Activated naive CD4-positive, alpha-beta T cell treated with anti-CD3 and anti-CD28 coated beads, Interleukin-2, amount 50 U/mL, for 16 hours (primary cell): ENCODE measurements around the gene CPLX1.
"Not testable (repeated sequence)": the region's sequence is repeated elsewhere in the genome, so short reads cannot be mapped to it uniquely, and the experiment has no call there.

Source experiments
- DNase-seq: peaks from one replicate; pipeline ENCODE4 v3.0.0-alpha.2; 2020

Gene CPLX1

GRCh38 chr4:751676-752075, 74.3 kb downstream of the CPLX1 start:
- no peak for DNase-seq

GRCh38 chr4:749698-750666, 75.9 kb downstream of the CPLX1 start:
- DNase-seq: no peak

DNA sequence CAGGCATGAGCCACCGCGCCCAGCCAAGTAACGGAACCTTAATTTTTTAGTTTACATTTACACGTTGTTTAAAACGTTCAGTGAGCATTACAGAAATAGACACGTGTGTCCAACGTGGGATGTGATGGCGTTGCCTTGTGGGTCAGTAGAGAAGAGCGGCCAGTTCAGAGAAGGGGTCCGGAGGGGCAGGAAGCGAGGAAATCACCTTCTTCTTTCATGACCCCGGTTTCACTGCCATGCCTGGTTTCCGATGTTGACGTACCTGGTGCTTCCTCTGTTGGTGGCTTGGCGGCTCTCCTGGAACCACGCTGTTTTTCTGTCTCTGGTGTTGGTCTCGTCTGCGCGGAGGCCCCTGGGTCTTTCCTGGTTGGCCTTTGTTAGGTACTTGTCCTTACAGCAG, 77.5 kb downstream of the CPLX1 start:
- no peak for DNase-seq

DNA sequence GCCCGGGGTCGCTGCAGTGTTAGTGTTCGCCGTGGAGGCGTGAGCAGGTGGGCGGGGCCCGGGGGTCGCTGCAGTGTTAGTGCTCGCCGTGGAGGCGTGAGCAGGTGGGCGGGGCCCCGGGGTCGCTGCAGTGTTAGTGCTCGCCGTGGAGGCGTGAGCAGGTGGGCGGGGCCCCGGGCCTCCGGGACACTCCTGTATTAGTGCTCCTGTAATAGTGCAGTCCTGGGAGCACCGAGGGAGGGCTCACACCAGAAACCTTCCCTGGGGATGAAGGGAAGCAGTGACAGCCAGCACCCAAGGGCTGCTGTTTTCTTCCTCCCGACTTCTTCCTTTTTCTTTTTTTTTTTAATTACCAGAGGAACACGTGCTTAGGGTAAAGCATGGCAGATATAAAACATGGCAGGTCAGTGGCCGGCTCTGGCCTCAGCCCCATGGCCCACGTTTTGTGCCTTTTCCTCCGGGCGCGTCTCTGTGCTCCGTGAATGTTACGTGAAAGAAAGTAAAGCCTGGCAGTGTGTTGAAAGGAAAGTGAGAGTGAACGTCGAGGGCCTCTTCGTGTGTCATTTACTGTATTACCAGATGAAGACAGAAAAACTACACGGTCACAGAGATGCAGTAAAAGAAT, 78.3 kb downstream of the CPLX1 start:
- DNase-seq: no peak

DNA sequence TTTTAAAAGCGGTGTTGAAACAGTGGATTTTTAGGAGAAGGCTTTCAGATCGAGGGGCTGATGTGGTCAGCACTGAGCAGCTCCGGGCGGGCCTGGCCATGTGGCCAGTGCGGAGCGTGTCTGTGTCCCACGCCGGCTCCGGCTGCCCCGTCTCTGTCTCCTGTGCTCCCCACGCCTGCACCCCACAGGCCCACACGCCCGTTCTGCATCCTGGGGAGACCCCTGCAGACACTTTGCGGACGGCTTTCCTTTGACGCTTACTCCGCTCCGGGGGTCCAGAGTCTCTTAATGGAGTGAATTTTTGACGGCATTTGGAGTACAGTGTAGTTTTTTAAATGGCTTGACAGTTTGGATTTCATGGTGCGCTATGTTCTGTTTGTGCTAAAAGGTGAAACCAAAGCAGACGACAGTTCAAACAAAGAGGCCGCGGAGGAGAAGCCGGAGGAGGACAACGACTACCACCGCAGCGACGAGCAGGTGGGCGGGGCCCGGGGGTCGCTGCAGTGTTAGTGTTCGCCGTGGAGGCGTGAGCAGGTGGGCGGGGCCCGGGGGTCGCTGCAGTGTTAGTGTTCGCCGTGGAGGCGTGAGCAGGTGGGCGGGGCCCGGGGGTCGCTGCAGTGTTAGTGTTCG, 81.6 kb downstream of the CPLX1 start:
- no peak for DNase-seq

DNA sequence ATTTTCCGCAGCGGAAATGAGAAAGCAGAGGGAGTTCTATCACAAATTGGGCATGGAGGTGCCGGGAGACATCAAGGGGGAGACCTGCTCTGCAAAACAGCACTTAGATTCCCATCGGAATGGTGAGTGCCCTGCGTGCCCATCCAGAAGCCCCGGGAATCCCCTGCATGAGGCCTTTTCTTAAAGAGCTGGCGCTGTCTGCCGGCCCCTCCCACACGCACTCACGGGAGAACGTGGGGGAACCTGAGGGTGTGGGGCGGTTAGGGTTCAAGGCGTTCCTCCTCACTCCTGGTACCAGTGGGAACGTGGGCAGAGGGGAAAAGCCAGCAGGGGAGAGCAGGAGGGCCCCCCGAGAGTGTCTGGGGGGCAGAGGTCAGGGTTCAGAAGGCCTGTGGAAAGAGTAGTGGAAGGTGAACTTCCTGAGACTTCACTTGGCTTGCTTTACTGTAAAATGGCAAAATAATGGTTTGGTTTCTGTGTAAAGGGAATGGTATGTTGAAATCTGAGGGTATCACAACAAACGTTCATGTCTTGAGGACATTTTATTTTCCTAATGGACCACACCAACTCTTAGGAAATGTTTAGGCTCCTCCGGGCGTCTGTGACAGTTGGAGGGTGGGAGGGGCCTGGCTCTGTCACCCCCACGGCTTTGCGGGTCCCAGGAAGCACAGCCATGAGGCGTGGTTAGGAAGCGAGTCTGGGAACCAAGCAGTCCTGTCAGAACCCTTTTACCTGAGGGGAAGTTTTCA, 82.3 kb downstream of the CPLX1 start:
- DNase-seq: no peak

GRCh38 chr4:742742-743311, 83.1 kb downstream of the CPLX1 start:
- DNase-seq: peak; percentile 79

GRCh38 chr4:742096-742741, 83.7 kb downstream of the CPLX1 start:
- DNase-seq: no peak

DNA sequence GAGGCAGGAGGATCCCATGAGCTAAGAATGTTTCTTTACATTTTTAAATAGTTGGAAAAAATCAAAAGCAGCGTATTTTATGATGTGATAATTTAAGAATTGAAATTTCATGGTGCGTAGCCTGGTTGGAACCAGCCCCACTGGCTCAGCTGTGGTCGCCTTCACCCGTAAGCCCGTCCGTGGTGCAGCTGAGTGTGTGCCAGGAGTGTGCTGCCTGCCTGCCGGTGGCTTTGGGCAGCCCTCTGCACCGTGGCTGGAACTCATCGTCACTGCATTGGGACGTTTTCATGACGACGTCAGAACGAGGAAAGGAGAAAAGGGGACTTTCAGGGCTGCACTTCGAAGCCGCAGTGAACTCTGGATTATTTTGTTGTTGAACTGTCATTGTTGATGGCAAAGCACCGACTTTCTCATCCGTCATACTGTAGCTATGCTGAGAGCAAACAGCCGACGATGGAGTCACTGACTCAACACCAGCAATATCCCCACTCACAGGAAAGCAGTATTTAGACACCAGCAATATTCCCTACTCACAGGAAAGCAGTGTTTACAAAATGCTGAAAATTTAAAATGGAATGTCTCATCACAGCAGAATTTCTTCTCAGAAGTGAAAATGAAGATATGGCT, 85.2 kb downstream of the CPLX1 start:
- no peak for DNase-seq

- DNase-seq: no peak
These were observed 85.9 kb downstream of the CPLX1 start for GRCh38 chr4:740011-740410.

GRCh38 chr4:739569-739968, 86.4 kb downstream of the CPLX1 start:
- no peak for DNase-seq

- no peak for DNase-seq
These were observed 87.1 kb downstream of the CPLX1 start for GRCh38 chr4:738781-739280.

GRCh38 chr4:736561-736960, 89.4 kb downstream of the CPLX1 start:
- DNase-seq: not testable (repeated sequence)

DNA sequence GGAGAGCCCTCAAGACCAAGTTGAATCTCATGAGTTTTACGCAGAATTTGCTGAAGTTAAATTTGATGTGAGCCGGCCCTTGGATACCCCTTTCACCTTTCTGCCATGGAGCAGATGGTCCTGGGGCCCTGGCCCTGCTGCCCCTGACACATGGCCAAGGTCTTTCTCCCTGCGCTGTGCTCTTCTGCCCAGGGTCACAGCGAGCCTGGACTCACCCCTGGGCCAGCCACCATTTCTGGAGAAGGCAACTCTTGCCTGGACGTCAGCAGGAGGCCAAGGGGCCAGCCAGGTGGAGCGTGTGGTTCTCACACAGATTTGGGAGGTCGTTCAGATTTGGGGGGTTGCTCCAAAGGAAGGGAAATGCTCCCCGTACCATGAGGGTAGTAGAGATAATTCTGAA, 90.3 kb downstream of the CPLX1 start:
- DNase-seq: no peak
